ENCODE results near the gene OPRM1. TPM values are rescaled to one million over a fixed set of nuclear protein-coding genes. Genes with fewer than 3 reads are reported as not detected.
A peak's percentile ranks its signal among the peaks of the same experiment; 100 is the strongest.
"Not testable (repeated sequence)": the region's sequence is repeated elsewhere in the genome, so short reads cannot be mapped to it uniquely, and the experiment has no call there.

The OPRM1 gene
- not detected for total RNA-seq

DNA sequence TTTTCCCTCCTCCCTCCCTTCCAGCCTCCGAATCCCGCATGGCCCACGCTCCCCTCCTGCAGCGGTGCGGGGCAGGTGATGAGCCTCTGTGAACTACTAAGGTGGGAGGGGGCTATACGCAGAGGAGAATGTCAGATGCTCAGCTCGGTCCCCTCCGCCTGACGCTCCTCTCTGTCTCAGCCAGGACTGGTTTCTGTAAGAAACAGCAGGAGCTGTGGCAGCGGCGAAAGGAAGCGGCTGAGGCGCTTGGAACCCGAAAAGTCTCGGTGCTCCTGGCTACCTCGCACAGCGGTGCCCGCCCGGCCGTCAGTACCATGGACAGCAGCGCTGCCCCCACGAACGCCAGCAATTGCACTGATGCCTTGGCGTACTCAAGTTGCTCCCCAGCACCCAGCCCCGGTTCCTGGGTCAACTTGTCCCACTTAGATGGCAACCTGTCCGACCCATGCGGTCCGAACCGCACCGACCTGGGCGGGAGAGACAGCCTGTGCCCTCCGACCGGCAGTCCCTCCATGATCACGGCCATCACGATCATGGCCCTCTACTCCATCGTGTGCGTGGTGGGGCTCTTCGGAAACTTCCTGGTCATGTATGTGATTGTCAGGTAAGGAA lies at the start of gene OPRM1:
Gene OPRM1, plus strand, starts transcription at position 10 of the 612 bp plus-strand sequence. Its CDS starts 305 bp downstream, at position 315.
- peak; percentile 49 for ATAC-seq

DNA sequence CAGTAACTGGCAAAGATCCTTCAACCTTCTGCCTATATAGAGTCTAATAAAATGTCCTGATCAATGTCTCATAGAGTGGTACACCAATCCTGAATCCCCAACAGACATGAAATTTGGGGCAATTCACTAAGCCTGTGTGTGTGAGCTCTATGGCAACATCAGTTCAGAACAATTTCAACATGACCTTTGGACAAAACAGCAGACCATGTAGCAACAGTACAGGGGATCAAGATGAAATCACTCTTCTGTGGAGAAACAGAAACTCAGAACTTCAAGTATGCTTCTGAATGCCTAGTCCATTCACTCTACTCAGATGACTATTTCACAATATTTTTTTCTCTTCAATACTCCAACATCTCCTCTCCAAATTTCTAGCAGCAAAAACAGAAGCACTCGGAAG lies 49.1 kb upstream of the OPRM1 start:
- ATAC-seq: no peak

DNA sequence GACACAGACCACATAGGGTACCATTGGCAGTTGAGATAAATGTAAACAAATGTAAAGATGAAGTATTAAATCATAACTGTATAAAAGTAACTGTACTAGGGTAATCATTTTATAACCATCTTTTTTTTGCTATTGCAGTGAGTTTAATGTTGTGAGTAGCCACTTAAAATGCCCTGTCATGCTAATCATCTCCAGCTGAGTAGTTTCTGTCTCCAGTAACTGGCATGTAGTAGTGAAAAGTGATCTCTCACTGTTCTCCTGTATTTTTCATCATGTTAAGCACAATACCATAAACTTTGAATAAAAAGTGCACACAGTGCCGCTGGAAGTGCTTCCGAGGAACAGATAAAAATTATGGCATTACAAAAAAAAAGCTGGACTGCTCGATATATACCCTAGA lies 45.0 kb upstream of the OPRM1 start:
- ATAC-seq: no peak

DNA sequence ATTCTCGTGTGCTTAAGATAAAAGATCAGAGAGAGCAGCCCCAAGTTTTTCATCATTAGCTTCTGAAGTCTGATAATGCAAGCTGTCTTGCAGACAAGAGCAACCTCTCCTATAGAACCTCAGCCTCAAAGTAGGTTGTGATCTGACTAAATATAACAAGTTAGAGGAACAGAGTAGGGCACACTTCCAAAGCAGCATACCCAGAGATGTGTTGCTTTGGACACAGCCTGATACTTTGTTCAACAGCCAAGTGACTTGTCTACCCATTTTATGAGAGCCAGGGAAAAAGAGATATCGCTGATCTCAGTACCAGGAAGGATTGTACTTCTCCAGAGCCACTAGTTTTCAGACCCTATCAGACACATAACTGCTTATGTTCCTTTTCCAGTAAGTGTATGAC lies 44.2 kb upstream of the OPRM1 start:
- ATAC-seq: no peak

GRCh38 chr6:153997221-153997620 lies 41.8 kb upstream of the OPRM1 start:
- no peak for ATAC-seq

GRCh38 chr6:154001494-154002285 lies 37.4 kb upstream of the OPRM1 start:
- ATAC-seq: no peak

DNA sequence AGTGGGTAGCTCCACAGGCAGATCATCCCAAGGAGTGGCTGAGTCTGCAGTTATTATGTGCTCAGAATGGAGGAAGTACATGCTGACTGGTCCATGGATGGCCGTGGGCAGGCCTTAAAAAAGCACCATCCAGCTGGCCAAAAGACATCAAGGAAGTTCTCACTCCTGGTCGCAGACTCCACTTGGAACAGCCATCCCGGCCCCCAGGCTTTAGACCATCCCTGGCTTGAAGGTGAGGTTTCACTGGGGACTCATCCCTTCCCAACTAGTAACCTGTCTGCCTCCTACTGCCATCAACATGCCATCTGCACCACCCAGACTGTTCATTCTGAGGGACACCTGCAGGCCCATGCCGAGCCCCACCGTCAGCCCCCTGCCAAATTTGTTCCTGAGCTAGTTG lies 36.1 kb upstream of the OPRM1 start:
- no peak for ATAC-seq

DNA sequence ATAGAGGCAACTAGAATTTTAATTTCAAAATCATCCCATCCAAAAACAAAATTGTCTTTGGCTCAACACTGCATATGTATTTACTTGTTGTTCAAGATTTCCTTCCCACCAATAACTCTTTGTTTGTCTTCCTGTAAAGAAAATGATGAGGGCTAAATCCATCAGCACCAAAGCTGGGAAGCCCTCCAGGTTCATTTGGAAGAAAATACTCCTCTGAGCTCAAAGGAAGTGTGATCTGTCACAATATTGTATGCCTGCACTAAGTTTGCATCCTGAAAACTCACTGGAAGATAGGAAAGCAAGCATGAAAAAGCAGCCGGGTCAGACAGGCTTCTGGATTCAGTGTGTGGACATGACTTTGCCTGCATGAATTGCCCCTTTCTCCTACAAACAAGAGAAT lies 28.7 kb upstream of the OPRM1 start:
- ATAC-seq: no peak

GRCh38 chr6:154012852-154013251 lies 26.2 kb upstream of the OPRM1 start:
- ATAC-seq: no peak

DNA sequence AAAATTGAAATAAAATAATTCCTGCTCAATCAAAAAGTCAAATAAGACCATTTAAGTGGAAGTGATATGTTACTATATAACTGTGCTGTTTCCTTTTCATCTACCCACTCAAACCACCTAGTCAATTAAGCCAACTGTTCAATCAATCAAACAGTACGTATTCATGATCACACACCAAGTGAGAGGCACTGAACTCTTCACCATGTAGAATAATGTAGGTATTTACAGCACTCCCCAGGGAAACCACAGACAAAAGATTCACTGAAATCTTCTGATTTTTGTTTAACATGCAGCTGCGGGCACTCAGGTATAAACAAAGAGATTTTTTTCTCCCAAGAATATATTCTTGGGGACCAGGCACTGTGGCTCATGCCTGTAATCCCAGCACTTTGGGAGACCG lies 21.3 kb upstream of the OPRM1 start:
- no peak for ATAC-seq

GRCh38 chr6:154030646-154031045 lies 8.4 kb upstream of the OPRM1 start:
- ATAC-seq: no peak

DNA sequence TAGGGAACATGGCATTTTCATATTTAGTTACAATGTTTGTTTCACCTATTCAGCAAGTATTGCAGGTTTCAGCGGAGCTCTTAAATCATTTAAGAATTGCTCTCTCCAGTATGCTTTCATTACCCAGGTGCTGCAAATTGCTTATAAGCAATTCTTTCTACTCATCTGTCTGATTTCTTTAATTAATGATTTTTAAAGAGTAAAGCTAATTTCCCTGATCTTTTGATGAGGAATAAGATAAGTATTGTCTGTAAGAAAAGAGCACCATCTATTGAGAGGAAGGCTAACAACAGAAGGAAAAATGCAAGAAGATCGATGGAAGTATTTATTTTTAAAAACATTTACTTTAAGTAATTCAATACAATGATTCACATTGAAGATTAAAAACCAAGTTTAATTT lies 2.0 kb downstream of the OPRM1 start:
- ATAC-seq: no peak

GRCh38 chr6:154053141-154053540 lies 14.1 kb downstream of the OPRM1 start:
- ATAC-seq: no peak

DNA sequence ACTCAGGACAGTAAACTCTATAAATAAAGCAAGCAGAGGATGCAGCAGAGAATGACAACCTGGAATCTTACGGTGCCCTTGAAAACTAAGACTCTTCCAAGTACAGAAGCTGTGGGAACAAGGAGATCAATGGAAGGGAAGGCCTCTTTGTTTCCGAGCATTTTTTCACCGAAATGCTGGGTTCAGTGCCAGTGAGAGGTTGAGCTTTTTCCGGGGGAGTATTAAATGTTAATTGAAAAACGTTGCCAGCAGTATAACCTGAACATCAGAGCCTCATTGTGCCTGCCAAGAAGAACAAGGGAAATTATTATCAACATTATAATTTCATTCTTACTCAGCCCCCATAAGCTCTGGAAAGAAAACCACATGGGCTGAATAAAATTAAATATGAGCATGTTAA lies 17.5 kb downstream of the OPRM1 start:
- no peak for ATAC-seq

DNA sequence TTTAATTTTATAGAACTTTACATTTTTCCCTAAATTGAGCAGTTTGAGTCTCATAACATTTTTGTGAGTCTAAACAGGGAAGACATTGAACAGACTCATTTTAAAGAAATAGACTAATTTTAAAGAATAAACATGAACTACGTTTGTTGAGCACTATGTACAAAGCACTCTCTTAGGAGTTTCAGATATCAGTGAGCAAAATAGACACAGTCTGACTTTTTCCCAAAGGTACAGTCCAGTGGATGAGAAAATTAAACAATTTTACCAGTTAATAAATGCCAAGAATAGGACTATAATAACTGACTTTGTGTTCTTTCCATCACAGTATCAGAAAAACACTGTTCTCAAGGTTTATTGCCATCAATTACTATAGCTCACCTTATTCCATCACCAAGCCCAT lies 18.1 kb downstream of the OPRM1 start:
- ATAC-seq: no peak

DNA sequence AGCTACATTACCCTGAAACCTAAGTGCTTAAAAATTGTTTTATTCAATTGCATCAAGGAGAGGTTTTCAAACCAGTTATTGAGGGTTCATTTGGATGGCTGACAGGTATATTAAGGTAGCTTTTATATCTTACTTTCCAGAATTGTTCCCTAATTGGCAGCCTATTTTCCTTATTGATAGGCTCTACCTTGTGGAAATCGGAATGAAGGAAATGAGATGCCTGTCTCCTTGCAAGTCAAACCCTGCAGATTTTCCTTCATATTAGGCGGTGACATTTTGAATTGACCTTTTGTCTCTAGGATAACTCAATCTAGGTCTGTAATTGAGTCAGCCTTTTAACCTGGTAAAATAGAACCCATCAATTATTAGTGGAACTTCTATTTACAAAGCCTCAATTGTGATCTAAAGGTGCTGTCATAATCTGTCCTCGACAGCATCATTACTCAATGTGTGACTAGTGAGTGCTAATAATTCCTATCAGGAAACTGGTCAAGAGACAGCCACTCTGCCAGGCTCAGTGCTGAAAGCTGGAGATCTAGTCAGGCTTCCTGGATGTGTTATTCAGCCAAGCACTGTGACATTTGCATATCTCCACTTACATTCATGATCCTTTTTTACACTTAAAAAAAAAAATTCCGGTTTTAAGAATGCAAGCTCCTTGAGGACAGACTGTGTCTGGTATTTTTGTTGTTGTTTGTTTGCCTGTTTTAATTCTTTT lies 20.1 kb downstream of the OPRM1 start:
- no peak for ATAC-seq

- ATAC-seq: no peak
Observed at GRCh38 chr6:154060076-154060475, 21.0 kb downstream of the OPRM1 start.

- ATAC-seq: no peak
Observed at GRCh38 chr6:154070041-154070440, 31.0 kb downstream of the OPRM1 start.

GRCh38 chr6:154070657-154071056 lies 31.6 kb downstream of the OPRM1 start:
- no peak for ATAC-seq

DNA sequence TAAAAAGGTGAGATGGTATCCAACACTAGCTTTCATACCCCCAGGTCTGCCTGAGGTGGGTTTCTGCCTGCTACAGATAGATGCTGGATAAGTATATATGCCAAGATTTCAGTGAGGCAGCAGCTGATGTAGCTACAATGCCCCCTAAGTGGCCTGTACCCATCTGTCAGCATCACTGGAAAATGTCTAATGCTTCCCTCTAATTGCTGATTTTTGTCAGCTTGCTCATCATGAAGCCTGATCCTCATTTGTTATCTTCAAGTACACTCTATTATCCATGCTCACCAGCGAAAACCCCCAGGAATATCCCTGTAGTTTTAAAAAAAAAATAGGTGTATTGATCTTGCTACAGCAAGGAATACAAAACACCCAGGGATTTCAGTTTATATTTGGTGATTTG lies 32.2 kb downstream of the OPRM1 start:
- ATAC-seq: no peak

- ATAC-seq: no peak
Observed at GRCh38 chr6:154071711-154072110, 32.7 kb downstream of the OPRM1 start.

GRCh38 chr6:154078596-154078995 lies 39.6 kb downstream of the OPRM1 start:
- not testable (repeated sequence) for ATAC-seq

DNA sequence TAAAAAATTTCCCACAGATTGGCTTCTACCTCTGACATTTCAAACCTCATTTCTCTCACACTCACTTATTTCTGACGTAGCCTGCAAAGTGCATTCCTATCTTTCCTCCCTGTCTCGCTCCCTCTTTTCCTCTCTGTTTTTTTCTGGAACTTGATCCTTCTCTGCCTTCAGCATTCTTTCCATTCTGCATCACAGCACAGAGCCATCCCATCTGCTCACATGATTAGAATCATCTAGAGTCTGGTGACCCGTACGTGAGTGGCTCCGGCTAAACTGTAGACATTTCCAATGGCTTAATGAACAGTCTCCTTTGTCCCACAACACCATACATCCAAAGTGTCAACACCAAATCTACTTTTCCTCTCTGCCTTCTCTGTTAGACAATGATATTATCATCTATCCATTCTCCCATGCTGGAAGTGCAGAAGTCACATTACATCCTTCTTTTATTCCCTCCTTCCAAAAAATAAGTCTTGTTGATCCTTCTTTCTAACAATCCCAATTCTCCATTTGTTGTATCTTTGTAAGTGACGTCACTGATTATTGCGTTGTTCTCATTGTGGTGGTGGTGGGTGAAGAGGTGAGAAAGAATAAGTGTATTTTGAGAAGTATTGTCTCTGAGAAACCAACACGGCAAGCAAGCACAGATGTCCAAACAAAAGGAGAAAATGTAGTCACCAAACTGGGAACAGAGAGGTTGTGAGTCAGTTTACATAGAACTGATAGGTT lies 41.6 kb downstream of the OPRM1 start:
- ATAC-seq: no peak

Measured in esophagus mucosa (tissue), 1 donor.